ENCODE results near the gene LAMC3.
"Not testable (repeated sequence)": the region's sequence is repeated elsewhere in the genome, so short reads cannot be mapped to it uniquely, and the experiment has no call there.

LAMC3 gene

DNA sequence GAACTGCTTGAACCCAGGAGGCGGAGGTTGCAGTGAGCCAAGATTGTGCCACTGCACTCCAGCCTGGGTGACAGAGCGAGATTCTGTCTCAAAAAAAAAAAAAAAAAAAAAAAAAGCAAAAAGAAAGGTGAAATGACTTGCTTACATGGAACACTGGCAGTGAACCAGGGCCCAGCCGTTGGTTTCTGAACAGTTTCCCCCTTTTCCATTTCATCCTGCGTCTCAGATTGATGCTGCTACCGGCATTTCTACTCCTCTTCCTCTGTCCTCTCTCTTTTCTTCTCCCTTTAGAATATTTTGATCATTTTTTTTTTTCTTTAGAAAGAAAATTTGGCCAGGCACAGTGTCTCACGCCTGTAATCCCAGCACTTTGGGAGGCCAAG lies 106.4 kb downstream of the LAMC3 start:
- not testable (repeated sequence) for H3K4me3 ChIP-seq (ENCODE audit: extremely low read depth, insufficient read depth, low read length, poor library complexity, severe bottlenecking); H3K27ac ChIP-seq (ENCODE audit: low read depth, low read length, severe bottlenecking); H3K4me1 ChIP-seq (ENCODE audit: control insufficient read depth, insufficient read depth, low read length, poor library complexity, severe bottlenecking); H3K36me3 ChIP-seq (ENCODE audit: control insufficient read depth, insufficient read depth, low read length); H3K9me3 ChIP-seq (ENCODE audit: control insufficient read depth, low read length)
- 89 to 97% methylated on average over 1 to 3 of the region's 6 CpGs for WGBS, 2 experiments (ENCODE audit: insufficient coverage in 2 of 2)

DNA sequence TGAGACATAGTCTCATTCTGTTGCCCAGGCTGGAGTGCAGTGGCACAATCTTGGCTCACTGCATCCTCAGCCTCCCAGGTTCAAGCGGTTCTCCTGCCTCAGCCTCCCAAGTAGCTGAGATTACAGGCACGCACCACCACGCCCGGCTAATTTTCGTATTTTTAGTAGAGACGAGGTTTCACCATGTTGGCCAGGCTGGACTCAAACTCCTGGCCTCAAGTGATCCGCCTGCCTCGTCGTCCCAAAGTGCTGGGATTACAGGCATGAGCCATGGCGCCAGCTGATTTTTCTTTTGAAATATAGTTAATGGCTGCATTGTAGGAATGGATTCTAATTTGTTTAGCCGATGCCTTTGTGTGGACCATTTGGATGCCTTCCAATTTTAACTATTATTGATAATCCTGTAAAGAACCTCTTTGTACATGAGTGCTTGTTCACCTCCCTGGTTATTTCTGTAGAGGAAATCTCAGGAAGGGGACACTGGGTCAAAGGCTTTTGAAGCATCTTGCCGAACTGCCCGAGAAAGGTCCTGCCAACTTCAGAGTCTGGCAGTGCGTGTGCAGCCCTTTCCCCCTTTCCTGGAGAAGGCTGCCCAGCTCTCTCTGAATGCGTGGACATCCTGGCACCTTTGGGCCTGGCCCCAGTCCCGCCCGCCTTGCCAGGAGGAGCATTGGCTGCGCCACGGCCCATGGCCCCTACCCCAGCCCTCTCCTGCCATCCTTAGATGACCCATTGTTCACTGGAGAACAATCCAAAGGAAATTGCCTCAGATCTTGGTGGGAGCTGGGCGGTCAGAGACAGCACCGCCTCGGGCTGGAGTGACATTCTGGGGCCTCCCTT lies 107.5 kb downstream of the LAMC3 start:
- no peaks in the 10 kb centered on the region for H3K9me3 ChIP-seq (ENCODE audit: control insufficient read depth, low read length)
- no peak overlapping the region for H3K4me3 ChIP-seq (ENCODE audit: extremely low read depth, insufficient read depth, low read length, poor library complexity, severe bottlenecking)
- H3K36me3 ChIP-seq (ENCODE audit: control insufficient read depth, insufficient read depth, low read length), result peaks cover 7% of the 10 kb centered on the region
- H3K4me1 ChIP-seq (ENCODE audit: control insufficient read depth, insufficient read depth, low read length, poor library complexity, severe bottlenecking), result peaks cover 6% of the 10 kb centered on the region
- H3K27ac ChIP-seq (ENCODE audit: low read depth, low read length, severe bottlenecking), result peak overlapping the region; percentile 62
- 96 to 98% methylated on average over 17 to 21 of the region's 22 CpGs for WGBS, 2 experiments (ENCODE audit: insufficient coverage in 2 of 2)

DNA sequence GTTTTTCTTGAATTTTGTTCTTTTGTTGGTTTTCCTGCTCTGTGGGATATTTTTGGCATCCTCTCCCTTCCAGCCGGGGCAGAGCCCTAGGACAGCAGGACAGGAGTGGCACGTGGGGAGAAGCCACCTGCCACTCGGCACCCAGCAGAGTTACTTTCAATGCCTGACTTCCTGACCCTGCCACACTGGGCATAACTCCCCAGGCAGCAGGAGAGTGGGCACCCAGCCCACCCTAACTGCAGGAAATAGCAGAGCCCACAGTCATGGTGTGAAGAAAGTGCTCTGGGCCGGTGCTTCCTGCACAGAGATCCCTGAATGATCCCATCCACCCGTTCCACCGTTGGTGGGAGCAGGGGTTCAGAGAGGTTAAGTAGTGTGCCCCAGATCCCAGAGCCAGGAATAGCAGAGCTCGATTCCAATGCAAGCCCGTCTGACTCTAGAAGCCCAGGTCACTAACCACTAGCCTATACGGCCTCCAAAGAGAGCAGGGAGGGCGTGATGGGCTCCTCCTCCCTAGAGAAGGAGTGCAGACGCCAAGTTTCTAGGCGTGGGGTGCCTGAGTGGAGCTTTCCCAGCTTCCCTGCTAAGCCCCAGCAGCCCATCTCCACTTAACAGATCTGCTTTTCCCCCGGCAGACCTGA lies 108.3 kb downstream of the LAMC3 start:
- Histone ChIP-seq H3K27ac (ENCODE audit: low read depth, low read length, severe bottlenecking) (peak overlapping the region; percentile 62), H3K9me3 (ENCODE audit: control insufficient read depth, low read length) (no peaks in the 10 kb centered on the region), H3K36me3 (ENCODE audit: control insufficient read depth, insufficient read depth, low read length) (peaks cover 7% of the 10 kb centered on the region), H3K4me1 (ENCODE audit: control insufficient read depth, insufficient read depth, low read length, poor library complexity, severe bottlenecking) (no peaks in the 10 kb centered on the region), H3K4me3 (ENCODE audit: extremely low read depth, insufficient read depth, low read length, poor library complexity, severe bottlenecking) (no peak overlapping the region)
- 90 to 96% methylated on average over 8 to 11 of the region's 13 CpGs for WGBS, 2 experiments (ENCODE audit: insufficient coverage in 2 of 2)

DNA sequence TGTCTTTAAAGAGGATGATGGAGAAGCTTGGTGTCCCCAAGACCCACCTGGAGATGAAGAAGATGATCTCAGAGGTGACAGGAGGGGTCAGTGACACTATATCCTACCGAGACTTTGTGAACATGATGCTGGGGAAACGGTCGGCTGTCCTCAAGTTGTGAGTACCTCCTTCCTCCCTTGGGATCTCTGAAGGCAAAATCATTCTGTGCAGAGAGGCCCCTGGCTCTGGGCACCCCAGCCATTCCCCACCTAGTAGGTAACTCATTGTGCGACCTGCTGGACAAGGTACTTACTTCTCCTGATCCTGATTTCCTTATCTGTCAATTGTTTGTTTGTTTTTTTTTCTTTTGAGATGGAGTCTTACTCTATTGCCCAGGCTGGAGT lies 108.8 kb downstream of the LAMC3 start:
- Histone ChIP-seq H3K9me3 (ENCODE audit: control insufficient read depth, low read length) (no peaks in the 10 kb centered on the region), H3K4me1 (ENCODE audit: control insufficient read depth, insufficient read depth, low read length, poor library complexity, severe bottlenecking) (no peaks in the 10 kb centered on the region), H3K36me3 (ENCODE audit: control insufficient read depth, insufficient read depth, low read length) (peaks cover 7% of the 10 kb centered on the region), H3K27ac (ENCODE audit: low read depth, low read length, severe bottlenecking) (no peak overlapping the region), H3K4me3 (ENCODE audit: extremely low read depth, insufficient read depth, low read length, poor library complexity, severe bottlenecking) (no peak overlapping the region)
- 96 to 97% methylated on average over 3 of the region's 4 CpGs for WGBS, 2 experiments (ENCODE audit: insufficient coverage in 2 of 2)

DNA sequence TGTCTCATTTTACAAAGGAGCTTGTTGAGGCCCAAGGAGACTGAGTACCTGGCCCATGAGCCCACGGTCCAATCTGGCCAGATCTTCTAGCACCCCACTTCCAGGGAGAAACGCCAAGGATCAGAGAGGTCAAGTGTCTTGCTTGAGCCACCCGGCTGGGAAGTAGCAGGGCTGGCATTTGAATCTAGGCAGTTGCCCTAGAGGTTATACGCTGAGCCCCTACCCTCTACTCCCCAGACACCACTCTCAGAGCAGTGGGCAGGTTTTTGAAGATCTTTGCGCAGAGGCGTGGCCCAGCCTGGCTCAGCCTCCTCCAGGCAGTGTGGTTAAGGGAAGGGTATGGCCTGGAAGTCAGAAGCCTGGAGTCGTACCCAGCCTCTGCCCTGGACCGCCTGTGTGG lies 110.6 kb downstream of the LAMC3 start:
- Histone ChIP-seq H3K9me3 (ENCODE audit: control insufficient read depth, low read length) (no peaks in the 10 kb centered on the region), H3K27ac (ENCODE audit: low read depth, low read length, severe bottlenecking) (no peak overlapping the region), H3K4me3 (ENCODE audit: extremely low read depth, insufficient read depth, low read length, poor library complexity, severe bottlenecking) (no peak overlapping the region), H3K36me3 (ENCODE audit: control insufficient read depth, insufficient read depth, low read length) (peaks cover 7% of the 10 kb centered on the region), H3K4me1 (ENCODE audit: control insufficient read depth, insufficient read depth, low read length, poor library complexity, severe bottlenecking) (no peaks in the 10 kb centered on the region)
- 92 to 96% methylated on average over 3 to 4 of the region's 8 CpGs for WGBS, 2 experiments (ENCODE audit: insufficient coverage in 2 of 2)

DNA sequence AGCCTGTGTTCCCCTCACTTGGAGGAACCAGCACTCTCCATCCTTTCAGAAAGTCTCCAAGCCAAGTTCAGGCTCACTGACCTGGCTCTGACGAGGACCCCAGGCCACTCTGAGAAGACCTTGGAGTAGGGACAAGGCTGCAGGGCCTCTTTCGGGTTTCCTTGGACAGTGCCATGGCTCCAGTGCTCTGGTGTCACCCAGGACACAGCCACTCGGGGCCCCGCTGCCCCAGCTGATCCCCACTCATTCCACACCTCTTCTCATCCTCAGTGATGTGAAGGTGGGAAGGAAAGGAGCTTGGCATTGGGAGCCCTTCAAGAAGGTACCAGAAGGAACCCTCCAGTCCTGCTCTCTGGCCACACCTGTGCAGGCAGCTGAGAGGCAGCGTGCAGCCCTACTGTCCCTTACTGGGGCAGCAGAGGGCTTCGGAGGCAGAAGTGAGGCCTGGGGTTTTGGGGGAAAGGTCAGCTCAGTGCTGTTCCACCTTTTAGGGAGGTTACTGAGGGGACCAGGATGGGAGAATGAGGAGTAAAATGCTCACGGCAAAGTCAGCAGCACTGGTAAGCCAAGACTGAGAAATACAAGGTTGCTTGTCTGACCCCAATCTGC lies 111.8 kb downstream of the LAMC3 start:
- Histone ChIP-seq H3K36me3 (ENCODE audit: control insufficient read depth, insufficient read depth, low read length) (peaks cover 7% of the 10 kb centered on the region), H3K9me3 (ENCODE audit: control insufficient read depth, low read length) (no peaks in the 10 kb centered on the region), H3K4me3 (ENCODE audit: extremely low read depth, insufficient read depth, low read length, poor library complexity, severe bottlenecking) (no peak overlapping the region), H3K27ac (ENCODE audit: low read depth, low read length, severe bottlenecking) (no peak overlapping the region), H3K4me1 (ENCODE audit: control insufficient read depth, insufficient read depth, low read length, poor library complexity, severe bottlenecking) (no peaks in the 10 kb centered on the region)
- WGBS, 2 experiments (ENCODE audit: insufficient coverage in 2 of 2), result 88 to 94% methylated on average over 3 to 4 of the region's 7 CpGs

DNA sequence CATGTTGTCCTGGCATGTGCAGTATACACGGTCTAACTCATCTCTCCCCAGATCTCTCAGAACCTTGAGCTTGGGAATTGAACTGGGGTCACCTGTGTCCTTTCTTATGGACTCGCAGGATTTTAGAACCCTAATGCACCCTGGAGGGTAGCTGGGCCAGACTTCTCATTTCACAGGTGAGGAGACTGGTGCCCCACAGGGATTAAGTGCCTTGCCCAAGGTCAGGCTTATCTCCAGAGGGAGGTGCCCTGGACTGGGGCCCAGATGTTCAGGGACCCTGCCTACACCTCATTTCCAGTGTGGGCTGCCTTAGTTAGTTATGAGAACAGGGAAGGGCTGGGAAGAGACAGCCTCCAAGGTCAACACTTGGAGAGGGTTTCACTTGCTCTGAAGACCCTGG lies 112.4 kb downstream of the LAMC3 start:
- Histone ChIP-seq H3K4me1 (ENCODE audit: control insufficient read depth, insufficient read depth, low read length, poor library complexity, severe bottlenecking) (no peaks in the 10 kb centered on the region), H3K4me3 (ENCODE audit: extremely low read depth, insufficient read depth, low read length, poor library complexity, severe bottlenecking) (no peak overlapping the region), H3K27ac (ENCODE audit: low read depth, low read length, severe bottlenecking) (no peak overlapping the region), H3K9me3 (ENCODE audit: control insufficient read depth, low read length) (no peaks in the 10 kb centered on the region), H3K36me3 (ENCODE audit: control insufficient read depth, insufficient read depth, low read length) (peaks cover 7% of the 10 kb centered on the region)
- WGBS, 2 experiments (ENCODE audit: insufficient coverage in 2 of 2), result 90 to 100% methylated on average over 2 of the region's 2 CpGs

DNA sequence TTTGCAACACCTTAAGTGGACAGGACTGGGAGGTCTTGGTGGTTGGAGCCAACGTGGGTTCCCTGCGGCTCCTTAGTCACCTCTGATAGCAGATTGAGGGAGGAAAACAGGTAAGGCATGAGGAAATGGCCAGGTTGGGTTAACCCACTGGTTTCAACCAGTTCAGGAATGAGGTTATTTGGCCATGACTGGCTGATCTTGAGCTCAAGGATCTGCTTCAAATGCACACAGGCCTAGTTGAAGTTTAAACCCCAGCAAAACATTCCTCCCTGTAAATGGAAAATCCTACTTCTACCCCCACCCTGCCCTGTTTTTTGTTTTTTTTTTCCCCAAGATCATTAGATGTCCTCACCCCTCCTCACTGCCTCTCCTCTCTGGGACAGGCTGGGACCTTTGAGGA lies 113.2 kb downstream of the LAMC3 start:
- Histone ChIP-seq H3K4me1 (ENCODE audit: control insufficient read depth, insufficient read depth, low read length, poor library complexity, severe bottlenecking) (peaks cover 4% of the 10 kb centered on the region), H3K36me3 (ENCODE audit: control insufficient read depth, insufficient read depth, low read length) (peaks cover 13% of the 10 kb centered on the region), H3K27ac (ENCODE audit: low read depth, low read length, severe bottlenecking) (no peak overlapping the region), H3K4me3 (ENCODE audit: extremely low read depth, insufficient read depth, low read length, poor library complexity, severe bottlenecking) (no peak overlapping the region), H3K9me3 (ENCODE audit: control insufficient read depth, low read length) (no peaks in the 10 kb centered on the region)
- WGBS, 2 experiments (ENCODE audit: insufficient coverage in 2 of 2), result 80 to 87% methylated on average over 2 of the region's 2 CpGs

DNA sequence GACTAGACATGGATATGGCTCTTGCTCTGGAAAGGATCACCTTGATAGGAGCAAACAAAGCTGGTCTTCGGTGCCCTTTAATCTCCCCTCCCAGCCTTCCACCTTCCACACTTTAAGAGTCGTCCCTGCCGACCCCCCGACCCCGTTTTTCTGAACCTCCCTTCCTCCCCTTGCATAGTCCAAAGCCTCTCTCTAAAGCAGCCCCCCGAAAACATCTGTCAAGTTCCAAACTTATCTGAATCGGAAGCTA lies 116.0 kb downstream of the LAMC3 start:
- no peaks in the 10 kb centered on the region for H3K9me3 ChIP-seq (ENCODE audit: control insufficient read depth, low read length)
- H3K27ac ChIP-seq (ENCODE audit: low read depth, low read length, severe bottlenecking), result peak overlapping the region; percentile 64
- peaks cover 42% of the 10 kb centered on the region for H3K36me3 ChIP-seq (ENCODE audit: control insufficient read depth, insufficient read depth, low read length)
- H3K4me1 ChIP-seq (ENCODE audit: control insufficient read depth, insufficient read depth, low read length, poor library complexity, severe bottlenecking), result peaks cover 4% of the 10 kb centered on the region
- WGBS, 2 experiments (ENCODE audit: insufficient coverage in 2 of 2), result 3 to 16% methylated on average over 5 of the region's 7 CpGs
- H3K4me3 ChIP-seq (ENCODE audit: extremely low read depth, insufficient read depth, low read length, poor library complexity, severe bottlenecking), result peak overlapping the region; percentile 86

DNA sequence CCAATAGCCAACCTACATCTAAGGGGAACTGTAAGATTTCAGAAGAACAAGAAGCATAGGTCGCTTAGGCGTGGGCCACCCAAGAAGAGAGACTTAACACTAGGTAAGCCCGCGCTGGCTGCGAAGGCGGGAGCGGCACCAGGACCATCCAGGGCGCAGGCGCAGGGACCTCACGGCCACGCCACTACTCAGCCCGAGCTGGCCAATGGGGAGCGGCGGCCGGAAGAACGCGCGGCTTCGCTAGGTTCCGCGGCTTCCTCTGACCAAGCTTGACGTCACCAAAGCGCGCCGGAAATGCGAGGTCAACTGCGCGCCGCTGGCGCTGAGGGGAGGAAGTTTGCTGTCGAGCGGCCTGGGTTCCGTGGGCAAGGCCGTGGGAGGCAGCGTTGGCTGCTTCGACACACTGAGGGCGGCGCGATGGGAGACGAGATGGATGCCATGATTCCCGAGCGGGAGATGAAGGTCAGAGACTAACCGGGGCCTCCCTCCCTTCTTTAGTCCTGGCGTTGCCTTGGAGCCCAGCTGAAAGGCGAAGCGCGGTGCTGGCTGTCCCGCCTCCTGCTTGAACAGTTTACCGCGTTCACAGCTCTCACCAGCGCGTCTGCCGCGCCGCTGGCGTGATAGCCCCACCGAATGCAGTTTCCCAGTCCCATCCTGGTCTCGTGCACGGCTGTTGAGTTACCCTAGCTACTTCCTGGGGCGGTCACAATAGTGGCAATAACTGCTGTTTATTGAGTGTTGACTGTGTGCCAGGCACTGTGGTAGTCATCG lies 116.5 kb downstream of the LAMC3 start, which contains the start of gene NUP214:
NUP214 (plus strand) TSS at position 299 of the 771 bp plus-strand sequence; CDS start at position 418, 119 bp downstream.
- 0 to 1% methylated on average over 55 to 60 of the region's 61 CpGs for WGBS, 2 experiments (ENCODE audit: insufficient coverage in 2 of 2)
- Histone ChIP-seq H3K9me3 (ENCODE audit: control insufficient read depth, low read length) (no peaks in the 10 kb centered on the region), H3K27ac (ENCODE audit: low read depth, low read length, severe bottlenecking) (peak within 1 kb of the TSS; percentile 64), H3K4me3 (ENCODE audit: extremely low read depth, insufficient read depth, low read length, poor library complexity, severe bottlenecking) (peak within 1 kb of the TSS; percentile 86), H3K36me3 (ENCODE audit: control insufficient read depth, insufficient read depth, low read length) (peaks cover 45% of the 10 kb centered on the region), H3K4me1 (ENCODE audit: control insufficient read depth, insufficient read depth, low read length, poor library complexity, severe bottlenecking) (peaks cover 4% of the 10 kb centered on the region)

Measured in mesodermal cell (in vitro differentiated cells).